ENCODE measurements around the gene PLD1. TPM values are rescaled to one million over a fixed set of nuclear protein-coding genes. Genes with fewer than 3 reads are reported as not detected.
A peak's percentile ranks its signal among the peaks of the same experiment; 100 is the strongest.

Gene PLD1
- total RNA-seq, 2 donors from 2014 or later: 51.3 to 95.2 TPM

GRCh38 chr3:171712171-171712938 is 97.9 kb downstream of the PLD1 start:
- Histone ChIP-seq H3K27ac (peak overlapping the region; percentile 48 to 59), H3K27me3 (replicated peaks; ENCODE audit: insufficient read depth) (no peaks in the 10 kb centered on the region), H3K9me3 (no peaks in the 10 kb centered on the region), H3K36me3 (peaks cover 7% of the 10 kb centered on the region), H3K4me3 (no peak overlapping the region), H3K4me1 (ENCODE audit: control insufficient read depth in 1 of 2, low read depth in 2 of 2) (peaks cover 8 to 16% of the 10 kb centered on the region in 2 donors)
- DNase-seq (ENCODE audit: low spot score): no peak
- no peak for TF ChIP-seq CTCF (IDR thresholded peaks at IDR 0.05)
- no peak for ATAC-seq (ENCODE audit: insufficient number of reproducible peaks, low FRiP score, low read depth)

- no peaks in the 10 kb centered on the region for H3K27me3 ChIP-seq (replicated peaks; ENCODE audit: insufficient read depth)
- peaks cover 7% of the 10 kb centered on the region for H3K36me3 ChIP-seq
- no peak overlapping the region for H3K4me3 ChIP-seq
- peak overlapping the region; percentile 48 to 59 for H3K27ac ChIP-seq
- TF ChIP-seq CTCF (IDR thresholded peaks at IDR 0.05): no peak
- DNase-seq (ENCODE audit: low spot score) (no peak), ATAC-seq (ENCODE audit: insufficient number of reproducible peaks, low FRiP score, low read depth) (no peak)
- H3K9me3 ChIP-seq: no peaks in the 10 kb centered on the region
- H3K4me1 ChIP-seq (ENCODE audit: control insufficient read depth in 1 of 2, low read depth in 2 of 2): peaks cover 8 to 16% of the 10 kb centered on the region in 2 donors
Measured at GRCh38 chr3:171711461-171712170, 98.7 kb downstream of the PLD1 start.

- Histone ChIP-seq H3K4me1 (ENCODE audit: control insufficient read depth in 1 of 2, low read depth in 2 of 2) (peaks cover 8 to 16% of the 10 kb centered on the region in 2 donors), H3K9me3 (no peaks in the 10 kb centered on the region), H3K36me3 (peaks cover 7% of the 10 kb centered on the region), H3K27me3 (replicated peaks; ENCODE audit: insufficient read depth) (no peaks in the 10 kb centered on the region), H3K27ac (no peak overlapping the region), H3K4me3 (no peak overlapping the region)
- DNase-seq (ENCODE audit: low spot score) (no peak), ATAC-seq (ENCODE audit: insufficient number of reproducible peaks, low FRiP score, low read depth) (no peak)
- no peak for TF ChIP-seq CTCF (IDR thresholded peaks at IDR 0.05)
Measured at GRCh38 chr3:171710359-171710758, 99.9 kb downstream of the PLD1 start.

- Histone ChIP-seq H3K4me1 (ENCODE audit: control insufficient read depth in 1 of 2, low read depth in 2 of 2) (peaks cover 10 to 26% of the 10 kb centered on the region in 2 donors), H3K27me3 (replicated peaks; ENCODE audit: insufficient read depth) (no peaks in the 10 kb centered on the region), H3K9me3 (peaks cover 10% of the 10 kb centered on the region), H3K4me3 (no peak overlapping the region), H3K36me3 (peaks cover 7% of the 10 kb centered on the region), H3K27ac (no peak overlapping the region)
- TF ChIP-seq CTCF (IDR thresholded peaks at IDR 0.05): no peak
- ATAC-seq (ENCODE audit: insufficient number of reproducible peaks, low FRiP score, low read depth) (no peak), DNase-seq (ENCODE audit: low spot score) (no peak)
Measured at GRCh38 chr3:171704814-171705213, 105.5 kb downstream of the PLD1 start.

- peak; percentile 38 for TF ChIP-seq CTCF (IDR thresholded peaks at IDR 0.05)
- H3K4me1 ChIP-seq (ENCODE audit: control insufficient read depth in 1 of 2, low read depth in 2 of 2): peaks cover 13 to 34% of the 10 kb centered on the region in 2 donors
- ATAC-seq (ENCODE audit: insufficient number of reproducible peaks, low FRiP score, low read depth): no peak
- no peaks in the 10 kb centered on the region for H3K27me3 ChIP-seq (replicated peaks; ENCODE audit: insufficient read depth)
- DNase-seq (ENCODE audit: low spot score): no peak
- H3K4me3 ChIP-seq: no peak overlapping the region
- peaks cover 7% of the 10 kb centered on the region for H3K36me3 ChIP-seq
- H3K9me3 ChIP-seq: peaks cover 10% of the 10 kb centered on the region
- H3K27ac ChIP-seq: no peak overlapping the region
Measured at GRCh38 chr3:171704002-171704401, 106.3 kb downstream of the PLD1 start.

All from thoracic aorta (tissue), 2 donors.